ENCODE results near the gene IFI27.

- TF ChIP-seq SUZ12 (IDR thresholded peaks at IDR 0.05; ENCODE audit: extremely low read depth, insufficient read depth, insufficient read length) (no peak), ZNF274 (IDR thresholded peaks at IDR 0.05; ENCODE audit: low read depth, low read length) (no peak)
Observed at GRCh38 chr14:94129758-94130414, 19.4 kb downstream of the IFI27 start.
